Thoracic aorta (tissue), 2 donors: ENCODE data around the gene CLCA1. TPM values are rescaled to one million over a fixed set of nuclear protein-coding genes. Genes with fewer than 3 reads are reported as not detected.

ENCODE experiments used
- ATAC-seq: fragments of 150-250 bp; one replicate; pipeline ENCODE4 v1.8.0; 2017; ENCODE audit warnings: low read depth; ENCODE audit not compliant: insufficient number of reproducible peaks, low FRiP score
- DNase-seq: peaks from one replicate; pipeline ENCODE4 v3.0.0-alpha.2; 2020; ENCODE audit warnings: low spot score
- H3K27ac ChIP-seq, 2 donors: fragments of 200-600 bp; sonication (generic); 1 replicate in 1 of 2; 2 replicates in 1 of 2; pipeline ENCODE4 v1.5.1; 2016; ENCODE audit warnings: mild to moderate bottlenecking in 2 of 2, moderate library complexity in 2 of 2
- H3K27me3 ChIP-seq: fragments of 200-600 bp; sonication (generic); replicated peaks from 2 replicates; pipeline ENCODE4 v1.6.0; 2016; ENCODE audit warnings: mild to moderate bottlenecking; ENCODE audit not compliant: insufficient read depth
- H3K36me3 ChIP-seq: fragments of 200-600 bp; sonication (generic); one replicate; pipeline ENCODE4 v1.5.1; 2016
- H3K4me1 ChIP-seq, 2 donors: fragments of 200-600 bp; sonication (generic); 1 replicate in 1 of 2; 2 replicates in 1 of 2; pipeline versions ENCODE4 v1.5.1 to v1.6.0; 2016; ENCODE audit warnings: low read depth in 2 of 2, mild to moderate bottlenecking in 1 of 2; ENCODE audit not compliant: control insufficient read depth in 1 of 2
- H3K4me3 ChIP-seq: fragments of 200-600 bp; sonication (generic); 2 replicates; pipeline ENCODE4 v1.5.1; 2016; ENCODE audit warnings: mild to moderate bottlenecking
- H3K9me3 ChIP-seq: fragments of 200-600 bp; sonication (generic); 2 replicates; pipeline ENCODE4 v1.5.1; 2016
- CTCF ChIP-seq: fragments of 200-600 bp; sonication (generic); IDR thresholded peaks from one replicate; pipeline ENCODE4 v1.5.1; 2019; ENCODE audit warnings: antibody characterized with exemption
- total RNA-seq, 2 donors: library from RNA; depleted of rRNA; stranded (reverse); fragments of >200 nt; gene quantifications; one replicate each; pipeline versions ENCODE4 v1.1.0 to v1.2.3, GENCODE V29; 2016

CLCA1 gene
- total RNA-seq, 2 donors from 2014 or later = not detected

GRCh38 chr1:86447198-86447790 is 21.4 kb upstream of the CLCA1 start:
- Histone ChIP-seq H3K36me3 (no peaks in the 10 kb centered on the region), H3K27me3 (no peaks in the 10 kb centered on the region), H3K27ac (no peak overlapping the region), H3K4me1 (no peaks in the 10 kb centered on the region), H3K9me3 (no peaks in the 10 kb centered on the region), H3K4me3 (no peak overlapping the region)
- ATAC-seq = no peak
- DNase-seq = no peak
- no peak for TF ChIP-seq CTCF

GRCh38 chr1:86448670-86449069 is 20.1 kb upstream of the CLCA1 start:
- no peak for TF ChIP-seq CTCF

GRCh38 chr1:86449103-86449502 is 19.6 kb upstream of the CLCA1 start:
- no peaks in the 10 kb centered on the region for H3K9me3 ChIP-seq
- no peaks in the 10 kb centered on the region for H3K36me3 ChIP-seq
- H3K4me1 ChIP-seq = no peaks in the 10 kb centered on the region
- no peak for DNase-seq
- TF ChIP-seq CTCF = no peak
- H3K27ac ChIP-seq = no peak overlapping the region
- H3K4me3 ChIP-seq = no peak overlapping the region
- H3K27me3 ChIP-seq = no peaks in the 10 kb centered on the region
- ATAC-seq = no peak

More at GRCh38 chr1:86448670-86449069, 20.1 kb upstream of the CLCA1 start:
- DNase-seq (no peak), ATAC-seq (no peak)
- Histone ChIP-seq H3K9me3 (no peaks in the 10 kb centered on the region), H3K4me1 (no peaks in the 10 kb centered on the region), H3K27ac (no peak overlapping the region), H3K27me3 (no peaks in the 10 kb centered on the region), H3K36me3 (no peaks in the 10 kb centered on the region), H3K4me3 (no peak overlapping the region)

GRCh38 chr1:86450847-86451246 is 17.9 kb upstream of the CLCA1 start:
- Histone ChIP-seq H3K27ac (no peak overlapping the region), H3K9me3 (no peaks in the 10 kb centered on the region), H3K27me3 (no peaks in the 10 kb centered on the region), H3K4me1 (no peaks in the 10 kb centered on the region), H3K4me3 (no peak overlapping the region), H3K36me3 (no peaks in the 10 kb centered on the region)
- no peak for ATAC-seq
- TF ChIP-seq CTCF = no peak
- DNase-seq = no peak

GRCh38 chr1:86453664-86454063 is 15.1 kb upstream of the CLCA1 start:
- Histone ChIP-seq H3K27me3 (no peaks in the 10 kb centered on the region), H3K4me3 (no peak overlapping the region), H3K36me3 (no peaks in the 10 kb centered on the region), H3K27ac (no peak overlapping the region), H3K9me3 (no peaks in the 10 kb centered on the region), H3K4me1 (no peaks in the 10 kb centered on the region)
- no peak for ATAC-seq
- TF ChIP-seq CTCF = no peak
- no peak for DNase-seq
